GM21381 (cell line): Measurements from ENCODE around the gene USHBP1.

Experiments
- ATAC-seq: cut with Tn5 transposase; IDR thresholded peaks from one replicate; pipeline ENCODE4 v1.9.1; 2021; ENCODE audit warnings: mild to moderate bottlenecking, moderate library complexity; ENCODE audit not compliant: unreplicated experiment

USHBP1 gene

GRCh38 chr19:17240826-17241399 is 23.6 kb downstream of the USHBP1 start:
- ATAC-seq, result no peak

- ATAC-seq, result no peak
These were observed 24.3 kb downstream of the USHBP1 start for GRCh38 chr19:17240062-17240752.

- ATAC-seq, result no peak
These were observed 26.5 kb downstream of the USHBP1 start for GRCh38 chr19:17237747-17238706.

GRCh38 chr19:17236811-17237543 is 27.6 kb downstream of the USHBP1 start:
- ATAC-seq, result no peak

- ATAC-seq, result peak; percentile 22
These were observed 28.4 kb downstream of the USHBP1 start for GRCh38 chr19:17235971-17236777.

- ATAC-seq, result peak; percentile 70
These were observed 29.1 kb downstream of the USHBP1 start for GRCh38 chr19:17235300-17235970.

GRCh38 chr19:17234911-17235299 is 29.6 kb downstream of the USHBP1 start:
- ATAC-seq, result no peak

GRCh38 chr19:17232258-17232657 is 32.3 kb downstream of the USHBP1 start:
- ATAC-seq, result no peak

- ATAC-seq, result no peak
These were observed 34.7 kb downstream of the USHBP1 start for GRCh38 chr19:17229890-17230289.

GRCh38 chr19:17227798-17228367 is 36.7 kb downstream of the USHBP1 start:
- ATAC-seq, result no peak

GRCh38 chr19:17226002-17226933 is 38.3 kb downstream of the USHBP1 start, which contains the start of gene OCEL1:
Gene OCEL1 (plus strand): TSS chr19:17226226. CDS start chr19:17226248, 22 bp downstream.
- peak; percentile 86 for ATAC-seq

GRCh38 chr19:17225053-17225452 is 39.5 kb downstream of the USHBP1 start:
- no peak for ATAC-seq

GRCh38 chr19:17220207-17220758 is 44.3 kb downstream of the USHBP1 start:
- no peak for ATAC-seq

GRCh38 chr19:17219286-17219685 is 45.3 kb downstream of the USHBP1 start:
- no peak for ATAC-seq

GRCh38 chr19:17216058-17216670 is 48.4 kb downstream of the USHBP1 start:
- no peak for ATAC-seq

GRCh38 chr19:17215127-17215971 is 49.2 kb downstream of the USHBP1 start, which contains the start of gene USE1:
Gene USE1 (plus strand): TSS chr19:17215357. CDS start chr19:17215406, 49 bp downstream.
- peak; percentile 84 for ATAC-seq
